Measurements from ENCODE around the gene RUVBL2. TPM values are rescaled to one million over a fixed set of nuclear protein-coding genes. Genes with fewer than 3 reads are reported as not detected.
A peak's percentile ranks its signal among the peaks of the same experiment; 100 is the strongest.
"Not testable (repeated sequence)": the region's sequence is repeated elsewhere in the genome, so short reads cannot be mapped to it uniquely, and the experiment has no call there.

RUVBL2 gene
- total RNA-seq, 1 experiment from 2014 or later = 270 TPM

- H2AFZ ChIP-seq (ENCODE audit: low read depth, low read length, poor library complexity, severe bottlenecking); BruUV-seq (replicated peaks); intact Hi-C loops (cut with micrococcal nuclease); ATAC-seq; H4K20me1 ChIP-seq (ENCODE audit: insufficient read depth); RAD21 ChIA-PET (ENCODE audit: low non-redundant PET in 1 of 2, low total read pairs in 2 of 2, uncharacterized antibody in 2 of 2, unreplicated experiment in 2 of 2); H3K4me2 ChIP-seq (ENCODE audit: low read length); H3K36me3 ChIP-seq (ENCODE audit: control insufficient read depth in 1 of 2, insufficient read depth in 2 of 2, low read length in 2 of 2); H3K9me3 ChIP-seq (ENCODE audit: control insufficient read depth in 1 of 2, insufficient read depth in 1 of 2, low read depth in 1 of 2, low read length in 2 of 2); DNase-seq (ENCODE audit: low read depth, low spot score); H3K4me3 ChIP-seq (replicated peaks in 1 of 2; ENCODE audit: low read depth in 1 of 2, low read length in 2 of 2); POLR2A ChIA-PET; H3K9ac ChIP-seq (ENCODE audit: low read length); H3K27ac ChIP-seq (ENCODE audit: low read depth, low read length); CTCF ChIA-PET; H3K27me3 ChIP-seq (ENCODE audit: insufficient read depth, low read length); H3K79me2 ChIP-seq (ENCODE audit: insufficient read depth, low read length); H3K9me2 ChIP-seq (ENCODE audit: insufficient read depth): not testable (repeated sequence)
- peaks cover 22 to 32% of the 10 kb centered on the region in 2 experiments for H3K4me1 ChIP-seq (ENCODE audit: control insufficient read depth in 1 of 2, insufficient read depth in 2 of 2, low read length in 2 of 2)
Measured at GRCh38 chr19:49025088-49025487, 31.4 kb downstream of the RUVBL2 start.

DNA sequence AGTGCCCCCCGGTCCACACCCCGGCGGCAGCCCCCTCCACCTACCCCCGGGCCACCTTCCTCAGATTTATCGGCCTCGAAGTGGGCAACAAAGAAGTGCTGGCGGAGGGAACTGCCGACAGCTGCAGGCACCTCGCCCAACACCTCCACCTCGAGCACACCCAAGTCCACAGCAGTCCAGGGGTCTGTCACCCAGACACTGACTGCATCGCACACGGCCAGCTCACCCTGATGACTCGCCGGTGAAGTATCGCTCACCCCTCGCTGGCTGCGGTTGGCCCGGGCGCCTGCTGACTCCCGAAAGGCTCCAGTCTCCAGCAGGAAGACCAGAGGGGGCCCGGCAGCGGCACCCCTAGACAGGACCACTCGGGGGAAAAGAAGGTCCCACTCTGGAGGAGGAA, 31.9 kb downstream of the RUVBL2 start:
- H3K27me3 ChIP-seq (ENCODE audit: insufficient read depth, low read length); H3K36me3 ChIP-seq (ENCODE audit: control insufficient read depth in 1 of 2, insufficient read depth in 2 of 2, low read length in 2 of 2); H3K4me2 ChIP-seq (ENCODE audit: low read length); H3K27ac ChIP-seq (ENCODE audit: low read depth, low read length); H3K79me2 ChIP-seq (ENCODE audit: insufficient read depth, low read length); H3K4me3 ChIP-seq (replicated peaks in 1 of 2; ENCODE audit: low read depth in 1 of 2, low read length in 2 of 2); H2AFZ ChIP-seq (ENCODE audit: low read depth, low read length, poor library complexity, severe bottlenecking); RAD21 ChIA-PET (ENCODE audit: low non-redundant PET in 1 of 2, low total read pairs in 2 of 2, uncharacterized antibody in 2 of 2, unreplicated experiment in 2 of 2); H4K20me1 ChIP-seq (ENCODE audit: insufficient read depth); H3K9me3 ChIP-seq (ENCODE audit: control insufficient read depth in 1 of 2, insufficient read depth in 1 of 2, low read depth in 1 of 2, low read length in 2 of 2); H3K9me2 ChIP-seq (ENCODE audit: insufficient read depth); CTCF ChIA-PET; POLR2A ChIA-PET; BruUV-seq (replicated peaks); H3K9ac ChIP-seq (ENCODE audit: low read length); intact Hi-C loops (cut with micrococcal nuclease); DNase-seq (ENCODE audit: low read depth, low spot score): not testable (repeated sequence)
- ATAC-seq = peak; percentile 38
- peaks cover 17 to 27% of the 10 kb centered on the region in 2 experiments for H3K4me1 ChIP-seq (ENCODE audit: control insufficient read depth in 1 of 2, insufficient read depth in 2 of 2, low read length in 2 of 2)

- H3K9me2 ChIP-seq (ENCODE audit: insufficient read depth); H3K4me1 ChIP-seq (ENCODE audit: control insufficient read depth in 1 of 2, insufficient read depth in 2 of 2, low read length in 2 of 2); H3K36me3 ChIP-seq (ENCODE audit: control insufficient read depth in 1 of 2, insufficient read depth in 2 of 2, low read length in 2 of 2); DNase-seq (ENCODE audit: low read depth, low spot score); BruUV-seq (replicated peaks); H3K27me3 ChIP-seq (ENCODE audit: insufficient read depth, low read length); H4K20me1 ChIP-seq (ENCODE audit: insufficient read depth); ATAC-seq; H3K27ac ChIP-seq (ENCODE audit: low read depth, low read length); H3K79me2 ChIP-seq (ENCODE audit: insufficient read depth, low read length); H2AFZ ChIP-seq (ENCODE audit: low read depth, low read length, poor library complexity, severe bottlenecking); RAD21 ChIA-PET (ENCODE audit: low non-redundant PET in 1 of 2, low total read pairs in 2 of 2, uncharacterized antibody in 2 of 2, unreplicated experiment in 2 of 2); CTCF ChIA-PET; H3K4me3 ChIP-seq (replicated peaks in 1 of 2; ENCODE audit: low read depth in 1 of 2, low read length in 2 of 2); H3K9ac ChIP-seq (ENCODE audit: low read length); H3K9me3 ChIP-seq (ENCODE audit: control insufficient read depth in 1 of 2, insufficient read depth in 1 of 2, low read depth in 1 of 2, low read length in 2 of 2); intact Hi-C loops (cut with micrococcal nuclease); POLR2A ChIA-PET; H3K4me2 ChIP-seq (ENCODE audit: low read length): not testable (repeated sequence)
Measured at GRCh38 chr19:49028686-49029085, 35.0 kb downstream of the RUVBL2 start.

- not testable (repeated sequence) for BruUV-seq (replicated peaks)
Measured at GRCh38 chr19:49029749-49030148, 36.1 kb downstream of the RUVBL2 start.

DNA sequence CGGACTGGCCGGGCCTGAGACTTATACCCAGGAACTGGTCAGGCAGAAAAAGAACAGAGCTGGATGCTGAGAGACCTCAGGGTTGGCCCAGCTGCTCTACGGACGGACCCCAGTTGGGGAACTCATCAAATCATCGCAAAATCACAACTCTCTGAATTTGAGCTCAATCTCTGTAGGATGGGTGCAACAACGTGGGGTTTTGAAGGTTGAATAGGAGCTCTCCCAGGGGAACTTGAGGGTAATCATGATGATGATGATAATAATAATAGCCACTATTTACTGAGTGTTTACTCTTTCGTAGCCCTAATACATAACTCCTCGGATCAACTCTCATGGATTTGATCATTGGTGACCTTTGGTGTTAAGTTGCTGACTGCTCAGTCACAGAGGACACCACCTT, 36.6 kb downstream of the RUVBL2 start:
- not testable (repeated sequence) for BruUV-seq (replicated peaks)

More at GRCh38 chr19:49029749-49030148, 36.1 kb downstream of the RUVBL2 start:
- CTCF ChIA-PET; H3K9me2 ChIP-seq (ENCODE audit: insufficient read depth); H3K4me1 ChIP-seq (ENCODE audit: control insufficient read depth in 1 of 2, insufficient read depth in 2 of 2, low read length in 2 of 2); H3K27ac ChIP-seq (ENCODE audit: low read depth, low read length); H3K9me3 ChIP-seq (ENCODE audit: control insufficient read depth in 1 of 2, insufficient read depth in 1 of 2, low read depth in 1 of 2, low read length in 2 of 2); H3K9ac ChIP-seq (ENCODE audit: low read length); H2AFZ ChIP-seq (ENCODE audit: low read depth, low read length, poor library complexity, severe bottlenecking); RAD21 ChIA-PET (ENCODE audit: low non-redundant PET in 1 of 2, low total read pairs in 2 of 2, uncharacterized antibody in 2 of 2, unreplicated experiment in 2 of 2); H4K20me1 ChIP-seq (ENCODE audit: insufficient read depth); H3K4me3 ChIP-seq (replicated peaks in 1 of 2; ENCODE audit: low read depth in 1 of 2, low read length in 2 of 2); POLR2A ChIA-PET; H3K79me2 ChIP-seq (ENCODE audit: insufficient read depth, low read length); H3K36me3 ChIP-seq (ENCODE audit: control insufficient read depth in 1 of 2, insufficient read depth in 2 of 2, low read length in 2 of 2); DNase-seq (ENCODE audit: low read depth, low spot score); intact Hi-C loops (cut with micrococcal nuclease); H3K27me3 ChIP-seq (ENCODE audit: insufficient read depth, low read length): not testable (repeated sequence)
- H3K4me2 ChIP-seq (ENCODE audit: low read length) = 0 out of 2 replicates have a peak overlapping the region, but pooled peaks have one; percentile 17
- peak; percentile 30; the same call in 1 of the 2 replicates for ATAC-seq

More for the DNA sequence above, 36.6 kb downstream of the RUVBL2 start:
- H3K9ac ChIP-seq (ENCODE audit: low read length); H3K9me3 ChIP-seq (ENCODE audit: control insufficient read depth in 1 of 2, insufficient read depth in 1 of 2, low read depth in 1 of 2, low read length in 2 of 2); intact Hi-C loops (cut with micrococcal nuclease); ATAC-seq; POLR2A ChIA-PET; DNase-seq (ENCODE audit: low read depth, low spot score); H3K4me2 ChIP-seq (ENCODE audit: low read length); H4K20me1 ChIP-seq (ENCODE audit: insufficient read depth); H3K79me2 ChIP-seq (ENCODE audit: insufficient read depth, low read length); H3K27me3 ChIP-seq (ENCODE audit: insufficient read depth, low read length); H3K27ac ChIP-seq (ENCODE audit: low read depth, low read length); H2AFZ ChIP-seq (ENCODE audit: low read depth, low read length, poor library complexity, severe bottlenecking); H3K4me1 ChIP-seq (ENCODE audit: control insufficient read depth in 1 of 2, insufficient read depth in 2 of 2, low read length in 2 of 2); H3K9me2 ChIP-seq (ENCODE audit: insufficient read depth); H3K4me3 ChIP-seq (replicated peaks in 1 of 2; ENCODE audit: low read depth in 1 of 2, low read length in 2 of 2); H3K36me3 ChIP-seq (ENCODE audit: control insufficient read depth in 1 of 2, insufficient read depth in 2 of 2, low read length in 2 of 2); CTCF ChIA-PET; RAD21 ChIA-PET (ENCODE audit: low non-redundant PET in 1 of 2, low total read pairs in 2 of 2, uncharacterized antibody in 2 of 2, unreplicated experiment in 2 of 2): not testable (repeated sequence)
